ENCODE results near the gene MLPH.
A peak's percentile ranks its signal among the peaks of the same experiment; 100 is the strongest.

The MLPH gene

DNA sequence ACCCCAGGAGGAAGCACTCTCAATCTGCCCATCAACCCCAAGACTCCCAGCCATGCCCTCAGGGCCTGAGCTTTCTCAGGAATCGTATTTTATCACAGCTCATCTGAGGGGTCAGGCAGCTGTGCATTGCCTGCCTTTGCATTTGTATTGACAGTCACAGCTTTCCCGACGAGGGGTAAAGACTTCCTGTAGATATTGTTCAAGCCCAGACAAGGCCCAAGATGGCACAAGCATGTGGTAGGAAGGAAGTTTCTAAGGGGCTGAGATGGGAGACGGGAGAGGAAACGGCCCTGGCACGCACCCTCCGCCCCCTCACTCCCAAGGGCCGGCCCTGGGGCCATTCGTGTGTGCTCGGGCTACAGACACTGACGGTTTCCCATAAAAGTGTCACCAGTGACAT lies 45.1 kb downstream of the MLPH start:
- Histone ChIP-seq H3K4me1 (ENCODE audit: control insufficient read depth, insufficient read depth, low read depth, low read length) (no peaks in the 10 kb centered on the region), H3K36me3 (ENCODE audit: control insufficient read depth in 1 of 2, insufficient read depth in 2 of 2, low read depth in 1 of 2, low read length in 2 of 2) (peaks cover 29 to 72% of the 10 kb centered on the region in 2 experiments), H3K9ac (ENCODE audit: low read length) (no peak overlapping the region), H3K23ac (ENCODE audit: low read length in 2 of 2) (peak overlapping the region in 1 of 2 experiments; percentile 32), H3K4me3 (ENCODE audit: insufficient read depth in 1 of 2, low read depth in 1 of 2, low read length in 2 of 2) (no peak overlapping the region), H3K79me1 (replicated peaks; ENCODE audit: low read length, poor library complexity, severe bottlenecking) (peaks cover 34% of the 10 kb centered on the region), H2BK5ac (ENCODE audit: low read depth, low read length, poor library complexity, severe bottlenecking) (no peak overlapping the region), H3K18ac (ENCODE audit: low read depth in 1 of 2, low read length in 2 of 2) (no peak overlapping the region), H2AFZ (ENCODE audit: low read depth, low read length) (no peak overlapping the region), H3K9me3 (ENCODE audit: control insufficient read depth, low read length) (no peaks in the 10 kb centered on the region), H2BK120ac (ENCODE audit: low read depth, low read length) (no peak overlapping the region), H3K14ac (ENCODE audit: low read length in 2 of 2) (no peak overlapping the region), H3K27me3 (ENCODE audit: control insufficient read depth in 1 of 2, insufficient read depth in 1 of 2, low read length in 2 of 2) (no peaks in the 10 kb centered on the region), H3K27ac (ENCODE audit: low read length, poor library complexity, severe bottlenecking) (no peak overlapping the region), H4K91ac (ENCODE audit: low read length) (no peak overlapping the region), H4K8ac (ENCODE audit: low read length) (peak overlapping the region; percentile 38), H2AK5ac (ENCODE audit: low read length, severe bottlenecking) (no peak overlapping the region), H2BK15ac (ENCODE audit: low read depth, poor library complexity, severe bottlenecking) (no peak overlapping the region), H3K4ac (ENCODE audit: low read depth in 1 of 2, low read length in 2 of 2) (no peak overlapping the region), H3K4me2 (ENCODE audit: low read length, poor library complexity, severe bottlenecking) (no peak overlapping the region), H2BK12ac (ENCODE audit: low read length in 2 of 2) (no peak overlapping the region)
- DNase-seq = no peak
- WGBS = 58% methylated on average over 11 of the region's 11 CpGs

DNA sequence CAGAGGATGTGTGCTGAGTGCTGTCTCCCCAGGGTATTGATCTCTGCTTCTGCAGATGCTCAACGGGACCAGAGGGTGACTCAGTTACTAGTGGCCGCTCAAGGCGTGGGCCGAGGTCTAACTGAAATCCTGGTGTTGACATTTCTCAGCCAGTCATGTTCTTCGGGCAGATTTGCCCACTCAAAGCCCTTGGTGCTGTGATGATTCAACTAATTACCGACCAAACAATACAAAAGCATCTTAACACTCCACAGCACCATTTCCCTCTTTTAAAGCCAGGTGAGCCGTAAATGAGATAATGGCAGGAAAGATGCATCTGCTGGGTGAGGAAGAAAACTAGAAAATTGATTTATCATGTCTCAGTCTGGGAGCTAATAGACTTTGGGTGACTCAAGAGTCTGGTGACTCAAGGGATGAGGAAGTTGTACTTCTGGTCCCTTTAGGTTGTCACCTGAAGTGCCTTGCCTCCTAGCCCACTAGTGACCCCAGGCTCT lies 46.7 kb downstream of the MLPH start:
- Histone ChIP-seq H3K4me2 (ENCODE audit: low read length, poor library complexity, severe bottlenecking) (no peak overlapping the region), H3K18ac (ENCODE audit: low read depth in 1 of 2, low read length in 2 of 2) (no peak overlapping the region), H4K8ac (ENCODE audit: low read length) (no peak overlapping the region), H3K4me3 (ENCODE audit: insufficient read depth in 1 of 2, low read depth in 1 of 2, low read length in 2 of 2) (no peak overlapping the region), H3K9me3 (ENCODE audit: control insufficient read depth, low read length) (no peaks in the 10 kb centered on the region), H2BK15ac (ENCODE audit: low read depth, poor library complexity, severe bottlenecking) (no peak overlapping the region), H2AFZ (ENCODE audit: low read depth, low read length) (no peak overlapping the region), H4K91ac (ENCODE audit: low read length) (no peak overlapping the region), H3K14ac (ENCODE audit: low read length in 2 of 2) (no peak overlapping the region), H3K27me3 (ENCODE audit: control insufficient read depth in 1 of 2, insufficient read depth in 1 of 2, low read length in 2 of 2) (no peaks in the 10 kb centered on the region), H2AK5ac (ENCODE audit: low read length, severe bottlenecking) (no peak overlapping the region), H3K23ac (ENCODE audit: low read length in 2 of 2) (no peak overlapping the region), H3K27ac (ENCODE audit: low read length, poor library complexity, severe bottlenecking) (no peak overlapping the region), H3K36me3 (ENCODE audit: control insufficient read depth in 1 of 2, insufficient read depth in 2 of 2, low read depth in 1 of 2, low read length in 2 of 2) (peaks cover 19 to 80% of the 10 kb centered on the region in 2 experiments), H3K79me1 (replicated peaks; ENCODE audit: low read length, poor library complexity, severe bottlenecking) (peaks cover 33% of the 10 kb centered on the region), H3K4ac (ENCODE audit: low read depth in 1 of 2, low read length in 2 of 2) (no peak overlapping the region), H3K9ac (ENCODE audit: low read length) (no peak overlapping the region), H2BK120ac (ENCODE audit: low read depth, low read length) (no peak overlapping the region), H3K4me1 (ENCODE audit: control insufficient read depth, insufficient read depth, low read depth, low read length) (no peaks in the 10 kb centered on the region), H2BK5ac (ENCODE audit: low read depth, low read length, poor library complexity, severe bottlenecking) (no peak overlapping the region), H2BK12ac (ENCODE audit: low read length in 2 of 2) (no peak overlapping the region)
- DNase-seq = no peak
- 87% methylated on average over 6 of the region's 7 CpGs for WGBS

DNA sequence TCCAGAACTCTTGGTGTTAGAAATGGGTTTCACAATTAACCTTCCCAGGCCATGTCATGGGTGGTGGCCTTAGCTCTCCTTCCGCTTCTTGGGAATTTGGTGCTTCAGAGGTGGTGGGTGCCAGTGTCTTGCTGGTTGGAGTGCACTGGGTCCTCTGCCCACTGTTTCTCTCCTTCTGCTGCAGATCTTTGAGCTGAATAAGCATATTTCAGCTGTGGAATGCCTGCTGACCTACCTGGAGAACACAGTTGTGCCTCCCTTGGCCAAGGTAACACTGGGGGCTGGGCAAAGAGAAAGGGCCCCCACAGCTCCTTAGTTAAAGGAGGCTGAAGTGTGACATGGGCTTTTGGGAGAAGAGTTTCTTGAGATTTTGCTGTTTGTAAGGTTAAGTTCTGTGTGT lies 47.3 kb downstream of the MLPH start:
- peaks cover 33% of the 10 kb centered on the region for H3K79me1 ChIP-seq (replicated peaks; ENCODE audit: low read length, poor library complexity, severe bottlenecking)
- no peak overlapping the region for H3K4me2 ChIP-seq (ENCODE audit: low read length, poor library complexity, severe bottlenecking)
- H4K8ac ChIP-seq (ENCODE audit: low read length) = no peak overlapping the region
- no peak overlapping the region for H2AFZ ChIP-seq (ENCODE audit: low read depth, low read length)
- H3K14ac ChIP-seq (ENCODE audit: low read length in 2 of 2) = no peak overlapping the region
- H3K36me3 ChIP-seq (ENCODE audit: control insufficient read depth in 1 of 2, insufficient read depth in 2 of 2, low read depth in 1 of 2, low read length in 2 of 2) = peaks cover 19 to 83% of the 10 kb centered on the region in 2 experiments
- no peak overlapping the region for H2BK120ac ChIP-seq (ENCODE audit: low read depth, low read length)
- no peak overlapping the region for H3K4ac ChIP-seq (ENCODE audit: low read depth in 1 of 2, low read length in 2 of 2)
- H3K27ac ChIP-seq (ENCODE audit: low read length, poor library complexity, severe bottlenecking) = no peak overlapping the region
- 100% methylated on average over 1 of the region's 1 CpG for WGBS
- no peak overlapping the region for H3K9ac ChIP-seq (ENCODE audit: low read length)
- H3K4me3 ChIP-seq (ENCODE audit: insufficient read depth in 1 of 2, low read depth in 1 of 2, low read length in 2 of 2) = no peak overlapping the region
- no peak overlapping the region for H3K23ac ChIP-seq (ENCODE audit: low read length in 2 of 2)
- no peaks in the 10 kb centered on the region for H3K4me1 ChIP-seq (ENCODE audit: control insufficient read depth, insufficient read depth, low read depth, low read length)
- H4K91ac ChIP-seq (ENCODE audit: low read length) = no peak overlapping the region
- no peak overlapping the region for H2BK15ac ChIP-seq (ENCODE audit: low read depth, poor library complexity, severe bottlenecking)
- H2AK5ac ChIP-seq (ENCODE audit: low read length, severe bottlenecking) = no peak overlapping the region
- no peak overlapping the region for H2BK5ac ChIP-seq (ENCODE audit: low read depth, low read length, poor library complexity, severe bottlenecking)
- no peaks in the 10 kb centered on the region for H3K9me3 ChIP-seq (ENCODE audit: control insufficient read depth, low read length)
- H3K18ac ChIP-seq (ENCODE audit: low read depth in 1 of 2, low read length in 2 of 2) = no peak overlapping the region
- no peaks in the 10 kb centered on the region for H3K27me3 ChIP-seq (ENCODE audit: control insufficient read depth in 1 of 2, insufficient read depth in 1 of 2, low read length in 2 of 2)
- H2BK12ac ChIP-seq (ENCODE audit: low read length in 2 of 2) = no peak overlapping the region
- DNase-seq = no peak

DNA sequence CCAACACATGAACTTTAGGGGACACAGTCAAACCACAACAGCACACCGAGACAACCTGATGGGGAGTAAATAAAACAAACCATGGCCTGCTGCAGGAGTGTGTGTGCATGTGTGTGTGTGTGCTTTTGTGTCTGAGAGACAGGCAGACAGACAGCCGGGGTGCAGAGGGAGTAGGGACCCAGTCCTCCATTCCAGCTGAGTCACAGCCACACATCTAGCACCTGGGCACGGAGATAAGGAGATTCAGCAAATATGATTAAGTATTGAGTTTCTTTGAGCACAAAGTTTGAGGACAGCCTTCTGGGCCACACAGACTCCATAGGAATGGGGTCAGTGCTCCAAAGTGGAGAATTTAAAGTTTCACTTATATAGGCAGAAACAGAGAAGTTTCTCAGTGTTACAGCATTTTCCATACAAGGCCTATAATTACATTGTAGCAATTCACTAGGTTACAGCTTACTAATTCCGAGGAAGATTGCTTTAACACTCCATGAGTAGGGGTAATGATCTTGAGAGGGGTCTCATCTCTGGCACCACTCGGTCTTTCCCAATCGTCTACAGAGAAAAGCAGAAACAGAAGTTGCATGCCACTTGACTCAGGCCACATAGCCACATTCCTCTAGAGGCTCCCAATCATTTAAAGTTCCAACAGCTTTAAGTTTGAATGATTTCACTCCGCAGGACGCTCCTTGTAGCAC lies 48.5 kb downstream of the MLPH start:
- Histone ChIP-seq H3K18ac (ENCODE audit: low read depth in 1 of 2, low read length in 2 of 2) (no peak overlapping the region), H3K9ac (ENCODE audit: low read length) (no peak overlapping the region), H3K27ac (ENCODE audit: low read length, poor library complexity, severe bottlenecking) (no peak overlapping the region), H2BK5ac (ENCODE audit: low read depth, low read length, poor library complexity, severe bottlenecking) (no peak overlapping the region), H4K8ac (ENCODE audit: low read length) (no peak overlapping the region), H4K91ac (ENCODE audit: low read length) (no peak overlapping the region), H3K36me3 (ENCODE audit: control insufficient read depth in 1 of 2, insufficient read depth in 2 of 2, low read depth in 1 of 2, low read length in 2 of 2) (peaks cover 15 to 80% of the 10 kb centered on the region in 2 experiments), H3K23ac (ENCODE audit: low read length in 2 of 2) (no peak overlapping the region), H3K14ac (ENCODE audit: low read length in 2 of 2) (no peak overlapping the region), H3K4ac (ENCODE audit: low read depth in 1 of 2, low read length in 2 of 2) (no peak overlapping the region), H3K9me3 (ENCODE audit: control insufficient read depth, low read length) (no peaks in the 10 kb centered on the region), H2AK5ac (ENCODE audit: low read length, severe bottlenecking) (no peak overlapping the region), H2BK15ac (ENCODE audit: low read depth, poor library complexity, severe bottlenecking) (no peak overlapping the region), H3K4me3 (ENCODE audit: insufficient read depth in 1 of 2, low read depth in 1 of 2, low read length in 2 of 2) (no peak overlapping the region), H2BK12ac (ENCODE audit: low read length in 2 of 2) (no peak overlapping the region), H2AFZ (ENCODE audit: low read depth, low read length) (no peak overlapping the region), H2BK120ac (ENCODE audit: low read depth, low read length) (no peak overlapping the region), H3K4me2 (ENCODE audit: low read length, poor library complexity, severe bottlenecking) (no peak overlapping the region), H3K79me1 (replicated peaks; ENCODE audit: low read length, poor library complexity, severe bottlenecking) (peaks cover 29% of the 10 kb centered on the region), H3K4me1 (ENCODE audit: control insufficient read depth, insufficient read depth, low read depth, low read length) (peaks cover under 1% of the 10 kb centered on the region), H3K27me3 (ENCODE audit: control insufficient read depth in 1 of 2, insufficient read depth in 1 of 2, low read length in 2 of 2) (no peaks in the 10 kb centered on the region)
- DNase-seq = no peak
- 93% methylated on average over 7 of the region's 8 CpGs for WGBS
